HEK293 (cell line): ENCODE data around the gene ZNF416.
A peak's percentile ranks its signal among the peaks of the same experiment; 100 is the strongest.

Source experiments
- ATF2 ChIP-seq: fragments of 450-650 bp; formaldehyde crosslinking; IDR thresholded peaks from 2 replicates; pipeline ENCODE4 v1.5.1; 2016; ENCODE audit warnings: missing biosample characterization, missing genetic modification characterization, low read depth
- BCL6B ChIP-seq: fragments of 450-650 bp; formaldehyde crosslinking; IDR thresholded peaks from 2 replicates; pipeline ENCODE4 v1.5.1; 2017; ENCODE audit warnings: missing biosample characterization, missing genetic modification characterization
- HOXC10 ChIP-seq: sonication (generic); formaldehyde crosslinking; IDR thresholded peaks from 2 replicates; pipeline ENCODE4 v1.8.1; 2023; ENCODE audit warnings: mild to moderate bottlenecking, missing genetic modification reagents
- HOXD13 ChIP-seq: sonication (generic); formaldehyde crosslinking; IDR thresholded peaks from 2 replicates; pipeline ENCODE4 v1.8.0; 2022; ENCODE audit warnings: missing genetic modification reagents, borderline replicate concordance
- SP7 ChIP-seq: fragments of 450-650 bp; formaldehyde crosslinking; IDR thresholded peaks from 2 replicates; pipeline ENCODE4 v1.5.1; 2016; ENCODE audit warnings: missing biosample characterization, missing genetic modification characterization
- ZBTB8A ChIP-seq: fragments of 450-650 bp; formaldehyde crosslinking; IDR thresholded peaks from 2 replicates; pipeline ENCODE4 v1.5.1; 2016; ENCODE audit warnings: missing biosample characterization, missing genetic modification characterization
- ZNF133 ChIP-seq: fragments of 450-650 bp; formaldehyde crosslinking; IDR thresholded peaks from 2 replicates; pipeline ENCODE4 v1.5.1; 2016; ENCODE audit warnings: missing biosample characterization, missing genetic modification characterization
- ZNF169 ChIP-seq: fragments of 450-650 bp; formaldehyde crosslinking; IDR thresholded peaks from 2 replicates; pipeline ENCODE4 v1.5.1; 2016; ENCODE audit warnings: missing biosample characterization, missing genetic modification characterization
- ZNF23 ChIP-seq: fragments of 450-650 bp; formaldehyde crosslinking; IDR thresholded peaks from 2 replicates; pipeline ENCODE4 v1.5.1; 2016; ENCODE audit warnings: missing biosample characterization, missing genetic modification characterization, borderline replicate concordance
- ZNF335 ChIP-seq: fragments of 450-650 bp; formaldehyde crosslinking; conservative IDR thresholded peaks from 2 replicates; pipeline ENCODE4 v1.5.1; 2016; ENCODE audit warnings: missing biosample characterization, missing genetic modification characterization
- ZNF366 ChIP-seq: fragments of 450-650 bp; formaldehyde crosslinking; conservative IDR thresholded peaks from 2 replicates; pipeline ENCODE4 v1.5.1; 2016; ENCODE audit warnings: missing biosample characterization, missing genetic modification characterization
- ZNF391 ChIP-seq: fragments of 450-650 bp; formaldehyde crosslinking; IDR thresholded peaks from 2 replicates; pipeline ENCODE4 v1.5.1; 2016; ENCODE audit warnings: low read depth, missing biosample characterization, missing genetic modification characterization, borderline replicate concordance
- ZNF48 ChIP-seq: fragments of 450-650 bp; formaldehyde crosslinking; IDR thresholded peaks from 2 replicates; pipeline ENCODE4 v1.5.1; 2016; ENCODE audit warnings: missing biosample characterization, missing genetic modification characterization
- ZNF510 ChIP-seq: fragments of 450-650 bp; formaldehyde crosslinking; IDR thresholded peaks from 2 replicates; pipeline ENCODE4 v1.5.1; 2018; ENCODE audit warnings: mild to moderate bottlenecking, missing genetic modification characterization, missing biosample characterization; ENCODE audit not compliant: insufficient replicate concordance
- ZNF518A ChIP-seq: fragments of 450-650 bp; formaldehyde crosslinking; conservative IDR thresholded peaks from 2 replicates; pipeline ENCODE4 v1.5.1; 2016; ENCODE audit warnings: low read depth, missing biosample characterization, missing genetic modification characterization
- ZNF530 ChIP-seq: fragments of 450-650 bp; formaldehyde crosslinking; IDR thresholded peaks from 2 replicates; pipeline ENCODE4 v1.5.1; 2016; ENCODE audit warnings: low read depth, missing biosample characterization, missing genetic modification characterization
- ZNF560 ChIP-seq: fragments of 450-650 bp; formaldehyde crosslinking; IDR thresholded peaks from 2 replicates; pipeline ENCODE4 v1.5.1; 2017; ENCODE audit warnings: missing biosample characterization, missing genetic modification characterization, borderline replicate concordance
- ZNF561 ChIP-seq: fragments of 450-650 bp; IDR thresholded peaks from 2 replicates; pipeline ENCODE4 v1.5.1; 2018; ENCODE audit warnings: missing biosample characterization, missing genetic modification characterization, borderline replicate concordance
- ZNF610 ChIP-seq: fragments of 450-650 bp; formaldehyde crosslinking; IDR thresholded peaks from 2 replicates; pipeline ENCODE4 v1.5.1; 2016; ENCODE audit warnings: missing biosample characterization, missing genetic modification characterization, borderline replicate concordance
- ZNF658 ChIP-seq: fragments of 450-650 bp; formaldehyde crosslinking; IDR thresholded peaks from 2 replicates; pipeline ENCODE4; 2016; ENCODE audit warnings: missing biosample characterization, missing genetic modification characterization
- ZNF76 ChIP-seq: fragments of 450-650 bp; formaldehyde crosslinking; IDR thresholded peaks from 2 replicates; pipeline ENCODE4; 2016; ENCODE audit warnings: low read depth, missing biosample characterization, missing genetic modification characterization, borderline replicate concordance
- ZNF792 ChIP-seq: fragments of 450-650 bp; formaldehyde crosslinking; IDR thresholded peaks from 2 replicates; pipeline ENCODE4 v1.5.1; 2016; ENCODE audit warnings: missing biosample characterization, missing genetic modification characterization
- ZNF830 ChIP-seq: fragments of 450-650 bp; IDR thresholded peaks from 2 replicates; pipeline ENCODE4 v1.5.0; 2018; ENCODE audit warnings: missing biosample characterization, missing genetic modification characterization, low read depth, mild to moderate bottlenecking, moderate library complexity
- ZSCAN30 ChIP-seq: fragments of 450-650 bp; IDR thresholded peaks from 2 replicates; pipeline ENCODE4 v1.5.1; 2018; ENCODE audit warnings: missing biosample characterization, mild to moderate bottlenecking, missing genetic modification characterization, moderate library complexity
- TF ChIP-seq, protein P1 (sequence below): fragments of 450-650 bp; formaldehyde crosslinking; IDR thresholded peaks from 2 replicates; pipeline ENCODE4 v1.5.1; 2016; ENCODE audit warnings: missing biosample characterization, missing genetic modification characterization
- TF ChIP-seq, protein P2 (sequence below): fragments of 450-650 bp; formaldehyde crosslinking; IDR thresholded peaks from 2 replicates; pipeline ENCODE4 v1.5.1; 2016; ENCODE audit warnings: missing biosample characterization, missing genetic modification characterization

ZNF416 gene

GRCh38 chr19:57583521-57584416, 5.1 kb upstream of the ZNF416 start, which contains the start of gene ZIK1 (continued):
- TF ChIP-seq ZNF830 (tag by site-specific recombination) (no peak), ZNF366 (tag by site-specific recombination) (no peak), ZNF169 (0 out of 2 replicates have a peak, but pooled peaks have one; percentile 25), ZNF510 (tag by site-specific recombination) (peak; percentile 38), ZNF23 (tag by site-specific recombination) (no peak), ZNF560 (tag by site-specific recombination) (0 out of 2 replicates have a peak, but pooled peaks have one; percentile 4), ZNF610 (tag by site-specific recombination) (peak; percentile 82; the same call in 1 of the 2 replicates), ZNF792 (tag by site-specific recombination) (no peak), ZNF335 (tag by site-specific recombination) (peak; percentile 77), BCL6B (no peak), ZNF658 (tag by site-specific recombination) (no peak), ATF2 (no peak), ZNF518A (tag by site-specific recombination) (peak; percentile 98), ZNF391 (peak; percentile 52; the same call in 1 of the 2 replicates), ZNF133 (tag by site-specific recombination) (0 out of 2 replicates have a peak, but pooled peaks have one; percentile 15), ZBTB8A (tag by site-specific recombination) (peak; percentile 93), ZNF76 (tag by site-specific recombination) (peak; percentile 78; the same call in 1 of the 2 replicates), ZNF530 (no peak), ZNF561 (tag by site-specific recombination) (0 out of 2 replicates have a peak, but pooled peaks have one; percentile 51), ZNF48 (tag by site-specific recombination) (no peak), HOXC10 (CRISPR knock-in tag) (peak; percentile 100), SP7 (tag by site-specific recombination) (peak; percentile 37; the same call in 1 of the 2 replicates), ZSCAN30 (tag by site-specific recombination) (no peak), HOXD13 (CRISPR knock-in tag) (peak; percentile 97)
- TF ChIP-seq, protein P1, sequence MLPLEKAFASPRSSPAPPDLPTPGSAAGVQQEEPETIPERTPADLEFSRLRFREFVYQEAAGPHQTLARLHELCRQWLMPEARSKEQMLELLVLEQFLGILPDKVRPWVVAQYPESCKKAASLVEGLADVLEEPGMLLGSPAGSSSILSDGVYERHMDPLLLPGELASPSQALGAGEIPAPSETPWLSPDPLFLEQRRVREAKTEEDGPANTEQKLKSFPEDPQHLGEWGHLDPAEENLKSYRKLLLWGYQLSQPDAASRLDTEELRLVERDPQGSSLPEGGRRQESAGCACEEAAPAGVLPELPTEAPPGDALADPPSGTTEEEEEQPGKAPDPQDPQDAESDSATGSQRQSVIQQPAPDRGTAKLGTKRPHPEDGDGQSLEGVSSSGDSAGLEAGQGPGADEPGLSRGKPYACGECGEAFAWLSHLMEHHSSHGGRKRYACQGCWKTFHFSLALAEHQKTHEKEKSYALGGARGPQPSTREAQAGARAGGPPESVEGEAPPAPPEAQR: no peak
- TF ChIP-seq, protein P2, sequence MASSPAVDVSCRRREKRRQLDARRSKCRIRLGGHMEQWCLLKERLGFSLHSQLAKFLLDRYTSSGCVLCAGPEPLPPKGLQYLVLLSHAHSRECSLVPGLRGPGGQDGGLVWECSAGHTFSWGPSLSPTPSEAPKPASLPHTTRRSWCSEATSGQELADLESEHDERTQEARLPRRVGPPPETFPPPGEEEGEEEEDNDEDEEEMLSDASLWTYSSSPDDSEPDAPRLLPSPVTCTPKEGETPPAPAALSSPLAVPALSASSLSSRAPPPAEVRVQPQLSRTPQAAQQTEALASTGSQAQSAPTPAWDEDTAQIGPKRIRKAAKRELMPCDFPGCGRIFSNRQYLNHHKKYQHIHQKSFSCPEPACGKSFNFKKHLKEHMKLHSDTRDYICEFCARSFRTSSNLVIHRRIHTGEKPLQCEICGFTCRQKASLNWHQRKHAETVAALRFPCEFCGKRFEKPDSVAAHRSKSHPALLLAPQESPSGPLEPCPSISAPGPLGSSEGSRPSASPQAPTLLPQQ (tag by site-specific recombination): 0 out of 2 replicates have a peak, but pooled peaks have one; percentile 25
